AML-193 (cell line): ENCODE results near the gene ADAMTS19.

Source experiments
- DNase-seq, 2 experiments: peaks; one replicate each; lab custom pipeline; 2025; lab: John Stamatoyannopoulos, UW

The ADAMTS19 gene

DNA sequence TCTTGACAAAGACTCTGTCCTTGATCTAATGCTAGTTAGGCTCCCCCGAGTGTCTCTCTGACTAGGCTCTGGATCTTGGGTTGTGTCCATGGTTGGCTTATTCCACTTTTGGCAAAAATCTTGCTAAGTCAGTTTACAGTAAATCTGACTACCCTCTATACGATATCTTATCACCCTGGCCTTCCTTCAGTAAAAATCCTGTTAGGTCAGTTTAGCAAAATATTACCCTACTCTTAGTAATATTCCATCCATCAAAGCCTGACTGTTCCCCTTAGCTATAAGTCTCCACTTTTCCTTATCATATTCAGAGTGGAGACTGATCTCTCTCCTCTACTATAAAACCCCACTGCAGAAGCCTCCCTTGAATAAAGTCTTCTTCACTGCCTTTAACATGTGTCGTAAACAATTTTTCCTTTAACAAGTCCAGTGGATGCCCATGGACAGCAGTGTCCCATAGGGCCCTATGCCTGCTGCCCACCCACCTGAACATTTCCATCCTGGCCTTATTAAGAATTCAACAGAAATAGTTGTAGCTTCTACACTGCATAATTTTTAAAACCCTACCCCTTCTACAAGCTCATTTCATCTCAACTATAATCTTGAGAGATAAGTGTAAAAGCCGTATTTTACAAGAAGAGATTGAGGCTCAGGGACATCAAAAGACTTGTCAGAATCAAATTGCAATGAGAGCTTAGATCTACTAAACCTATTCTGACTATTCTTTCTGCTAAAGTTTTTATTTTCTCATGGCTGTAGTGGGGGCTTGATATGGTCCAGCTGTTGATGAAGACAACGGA lies 310.1 kb downstream of the ADAMTS19 start:
- DNase-seq = no peak

DNA sequence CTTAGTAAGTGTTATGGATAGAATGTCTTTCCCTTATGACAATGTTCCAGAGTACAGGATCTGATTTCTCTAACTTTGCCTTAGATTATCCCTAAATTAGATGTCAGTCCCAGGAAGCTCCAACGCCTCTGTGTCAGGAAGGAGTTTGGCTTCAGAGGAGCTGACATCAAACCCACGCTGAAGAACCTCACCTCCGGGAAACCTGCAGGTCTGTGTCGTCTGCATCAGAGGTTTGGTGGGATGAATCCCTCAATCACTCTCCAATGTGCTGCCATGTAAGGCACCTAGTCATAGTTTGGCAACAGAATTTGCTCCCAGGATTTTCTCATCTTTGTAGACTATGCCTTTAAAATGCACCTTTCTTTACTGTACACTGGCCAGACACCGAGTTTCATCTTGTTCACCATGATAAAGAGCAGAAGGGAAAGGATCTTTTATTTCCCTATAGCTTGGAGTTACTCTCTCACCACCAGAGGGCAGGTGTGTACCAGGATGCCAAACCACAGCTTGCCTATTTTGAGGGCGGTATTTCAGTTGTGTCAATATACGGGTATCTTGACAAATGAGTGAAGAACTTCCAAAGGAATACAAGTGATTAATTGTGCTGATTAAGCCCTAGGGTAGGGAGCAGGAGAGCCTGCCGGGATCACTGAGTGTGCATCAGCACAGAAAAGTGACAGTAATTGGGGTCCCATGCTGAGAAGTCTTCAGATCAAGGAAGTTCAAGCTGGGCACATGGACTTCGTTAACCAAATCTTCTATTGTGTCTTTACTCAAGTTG lies 311.1 kb downstream of the ADAMTS19 start:
- DNase-seq = peak; percentile 30 to 39

DNA sequence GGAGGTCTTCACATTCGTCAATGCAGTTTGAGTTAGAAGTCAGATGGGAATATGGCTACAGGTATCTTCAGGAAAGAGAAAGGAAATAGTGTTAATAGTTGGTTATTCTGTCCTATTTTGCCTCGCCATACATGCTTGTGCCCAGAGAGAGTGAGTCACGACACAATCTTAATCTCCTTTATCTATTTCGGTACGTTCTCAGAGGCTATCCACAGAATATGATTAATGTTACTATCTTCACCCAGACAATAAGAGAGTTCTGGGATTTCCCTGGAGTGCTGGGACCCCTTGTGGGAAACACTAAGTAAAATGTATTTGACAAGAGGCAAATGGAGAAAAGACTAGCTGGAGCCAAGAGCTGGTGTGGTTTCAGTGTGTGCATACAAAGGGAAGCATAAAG lies 313.3 kb downstream of the ADAMTS19 start:
- no peak for DNase-seq

DNA sequence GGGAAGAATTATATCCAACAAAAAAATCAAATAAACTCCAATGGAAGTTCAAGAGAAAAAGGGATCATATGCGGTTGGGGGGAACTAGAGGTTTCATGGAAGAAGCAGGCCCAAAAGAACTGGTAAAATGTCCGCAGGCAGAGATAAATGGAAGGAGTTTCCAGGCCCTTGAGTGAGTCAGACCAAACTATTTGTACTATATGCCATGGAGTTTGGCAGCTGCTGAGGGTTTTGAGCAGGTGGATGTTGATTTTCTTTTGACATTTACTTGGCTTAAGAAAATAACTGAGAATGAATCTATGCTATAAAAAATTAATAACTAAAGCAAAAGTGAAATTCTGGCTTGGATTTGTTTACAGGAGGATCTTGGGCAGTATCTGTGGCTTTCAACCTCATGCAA lies 321.5 kb downstream of the ADAMTS19 start:
- no peak for DNase-seq
